Fibroblast of villous mesenchyme (primary cell): Measurements from ENCODE around the gene FILIP1. TPM values are rescaled to one million over a fixed set of nuclear protein-coding genes. Genes with fewer than 3 reads are reported as not detected.
"Not testable (repeated sequence)": the region's sequence is repeated elsewhere in the genome, so short reads cannot be mapped to it uniquely, and the experiment has no call there.

ENCODE experiments used
- DNase-seq: peaks from one replicate; pipeline ENCODE4 v3.0.0-alpha.2; 2010; ENCODE audit warnings: low read depth
- H3K4me3 ChIP-seq: 2 replicates; pipeline ENCODE4 v1.5.1; 2011; ENCODE audit warnings: low read depth, mild to moderate bottlenecking, low read length
- CTCF ChIP-seq: IDR thresholded peaks from 2 replicates; pipeline ENCODE4 v1.5.1; 2012; ENCODE audit warnings: low read depth, mild to moderate bottlenecking, low read length; ENCODE audit not compliant: insufficient read depth
- total RNA-seq: library from RNA; depleted of rRNA; stranded (reverse); fragments of >200 nt; gene quantifications from 2 replicates; pipeline ENCODE4 v1.2.3, GENCODE V29; 2012

FILIP1 gene
- total RNA-seq, 1 donor: 0.43 TPM

- peak; percentile 51 for DNase-seq
Measured at GRCh38 chr6:75418233-75418632, 75.4 kb downstream of the FILIP1 start.

DNA sequence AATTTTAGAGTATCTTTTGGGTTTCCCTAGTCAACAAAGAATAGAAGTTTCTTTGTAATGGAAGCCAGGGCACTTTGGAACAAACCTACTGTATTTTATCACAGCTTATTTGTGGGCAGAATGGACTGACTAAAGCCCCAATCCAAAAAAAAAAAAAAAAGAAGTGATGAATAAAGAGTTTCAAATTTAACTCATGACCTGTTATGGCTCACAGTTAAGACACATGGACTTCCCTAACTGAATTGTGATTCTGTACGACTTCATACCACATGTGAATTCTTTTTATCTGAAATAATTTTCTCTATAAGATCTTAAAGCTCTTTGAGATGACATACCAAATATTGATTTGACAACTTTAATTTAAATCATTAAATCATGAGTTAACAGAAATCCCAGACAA lies 77.2 kb downstream of the FILIP1 start:
- DNase-seq: no peak

More at GRCh38 chr6:75418233-75418632, 75.4 kb downstream of the FILIP1 start:
- TF ChIP-seq CTCF: no peak
- H3K4me3 ChIP-seq: no peak overlapping the region

DNA sequence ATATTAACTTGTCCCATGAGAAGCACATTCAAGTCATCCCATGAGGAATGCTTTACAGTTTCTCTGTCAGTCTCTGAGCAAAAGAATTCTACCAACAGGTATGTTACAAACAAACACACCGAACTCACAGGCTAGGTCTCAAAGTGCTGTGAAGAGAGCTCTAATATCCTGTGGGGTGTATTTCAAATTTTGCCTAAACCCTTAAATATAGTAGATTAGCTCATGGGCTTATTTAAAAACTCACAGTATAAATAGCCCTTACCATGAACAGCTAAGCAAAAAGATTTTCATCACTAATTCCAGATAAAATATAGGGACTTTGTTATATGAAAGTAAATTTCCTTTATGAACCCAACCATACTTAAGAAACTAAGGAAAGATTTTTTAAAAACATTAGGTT lies 77.8 kb downstream of the FILIP1 start:
- TF ChIP-seq CTCF: no peak
- no peak for DNase-seq
- H3K4me3 ChIP-seq: no peak overlapping the region

More for the DNA sequence above, 77.2 kb downstream of the FILIP1 start:
- no peak for TF ChIP-seq CTCF
- no peak overlapping the region for H3K4me3 ChIP-seq

- H3K4me3 ChIP-seq: no peak overlapping the region
- no peak for DNase-seq
- TF ChIP-seq CTCF: no peak
Measured at GRCh38 chr6:75414445-75415021, 79.1 kb downstream of the FILIP1 start.

- H3K4me3 ChIP-seq: no peak overlapping the region
- peak; percentile 92 for DNase-seq
- no peak for TF ChIP-seq CTCF
Measured at GRCh38 chr6:75412969-75413662, 80.5 kb downstream of the FILIP1 start.

DNA sequence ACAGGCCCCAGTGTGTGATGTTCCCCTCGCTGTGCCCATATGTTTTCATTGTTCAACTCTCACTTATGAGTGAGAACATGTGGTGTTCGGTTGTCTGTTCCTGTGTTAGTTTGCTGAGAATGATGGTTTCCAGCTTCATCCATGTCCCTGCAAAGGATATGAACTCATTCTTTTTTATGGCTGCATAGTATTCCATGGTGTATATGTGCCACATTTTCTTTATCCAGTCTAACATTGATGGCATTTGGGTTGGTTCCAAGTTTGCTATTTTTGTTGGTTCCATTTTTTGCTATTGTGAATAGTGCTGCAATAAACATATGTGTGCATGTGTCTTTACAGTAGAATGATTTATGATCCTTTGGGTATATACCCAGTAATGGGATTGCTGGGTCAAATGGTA lies 83.0 kb downstream of the FILIP1 start:
- not testable (repeated sequence) for H3K4me3 ChIP-seq, DNase-seq

DNA sequence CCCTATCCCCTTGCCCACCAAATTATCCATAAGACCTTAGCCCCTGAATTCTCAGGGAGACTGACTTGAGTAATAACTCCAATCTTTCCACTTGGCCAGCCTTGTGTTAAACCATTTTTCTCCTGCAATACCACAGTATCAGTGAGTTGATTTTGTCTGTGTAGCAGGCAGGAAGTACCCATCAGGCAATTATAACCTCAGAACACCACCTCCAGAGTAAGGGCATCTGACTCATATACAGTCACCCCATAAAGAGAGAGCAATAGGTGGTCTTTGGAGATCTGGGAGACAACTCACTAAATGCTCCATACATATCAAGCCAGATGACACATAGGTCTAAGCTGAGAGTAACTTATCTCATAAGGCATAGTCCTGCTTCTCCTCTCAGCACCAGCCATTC lies 83.7 kb downstream of the FILIP1 start:
- no peak for TF ChIP-seq CTCF
- no peak overlapping the region for H3K4me3 ChIP-seq
- DNase-seq: no peak
